HG03571 (cell line): Measurements from ENCODE around the gene GID4.

ENCODE experiments used
- ATAC-seq: cut with Tn5 transposase; IDR thresholded peaks from one replicate; pipeline ENCODE4 v1.9.1; 2021; ENCODE audit not compliant: unreplicated experiment

The GID4 gene

GRCh38 chr17:18042983-18043382, 3.8 kb downstream of the GID4 start:
- ATAC-seq, result no peak

DNA sequence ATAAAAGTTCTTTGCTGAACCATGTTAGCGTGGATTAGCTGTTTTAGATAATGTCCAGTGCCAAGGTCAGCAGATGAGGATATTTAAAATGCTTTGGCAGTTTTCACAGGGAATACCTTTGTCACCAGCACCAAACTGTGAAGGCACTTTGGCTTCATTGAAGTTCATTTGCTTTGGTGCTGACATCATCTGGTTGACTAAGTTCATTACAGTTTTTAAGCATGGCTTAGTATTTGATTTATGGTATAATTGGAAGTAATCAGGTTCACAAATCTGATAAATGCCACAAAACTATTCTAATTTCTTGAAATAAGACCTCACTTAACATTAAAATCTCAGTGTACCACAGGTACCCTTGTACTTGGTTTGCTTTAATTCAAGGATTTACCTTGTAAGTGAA, 4.3 kb downstream of the GID4 start:
- ATAC-seq, result no peak

- no peak for ATAC-seq
Measured at GRCh38 chr17:18044609-18045008, 5.4 kb downstream of the GID4 start.

DNA sequence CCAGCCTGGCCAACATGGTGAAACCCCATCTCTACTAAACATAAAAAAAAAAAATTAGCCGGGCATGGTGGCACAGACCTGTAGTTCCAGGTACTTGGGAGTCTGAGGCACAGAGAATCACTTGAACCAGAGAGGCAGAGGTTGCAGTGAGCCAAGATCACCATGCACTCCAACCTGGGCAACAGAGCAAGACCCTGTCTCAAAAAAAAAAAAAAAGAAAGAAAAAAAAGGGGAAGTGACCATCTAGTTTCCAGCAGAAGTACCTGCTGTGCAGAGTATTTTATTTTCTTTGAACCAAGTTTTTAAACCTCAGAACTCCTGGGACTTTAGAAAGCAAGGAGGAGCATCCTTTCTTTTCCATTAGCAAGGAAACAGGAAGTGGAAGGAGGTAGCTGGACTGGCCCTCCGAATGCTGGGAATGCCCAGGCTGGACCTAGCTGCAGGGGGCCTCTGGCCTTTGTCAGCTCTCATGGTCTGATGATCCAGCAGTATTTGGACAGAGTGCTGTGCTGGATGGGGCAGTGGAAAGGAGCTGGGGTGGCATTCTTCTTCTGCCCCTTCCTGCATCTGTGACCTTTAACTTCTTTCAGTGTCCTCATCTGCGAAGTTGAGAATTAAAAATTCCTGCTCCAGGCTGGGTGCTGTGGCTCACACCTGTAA, 6.6 kb downstream of the GID4 start:
- no peak for ATAC-seq

DNA sequence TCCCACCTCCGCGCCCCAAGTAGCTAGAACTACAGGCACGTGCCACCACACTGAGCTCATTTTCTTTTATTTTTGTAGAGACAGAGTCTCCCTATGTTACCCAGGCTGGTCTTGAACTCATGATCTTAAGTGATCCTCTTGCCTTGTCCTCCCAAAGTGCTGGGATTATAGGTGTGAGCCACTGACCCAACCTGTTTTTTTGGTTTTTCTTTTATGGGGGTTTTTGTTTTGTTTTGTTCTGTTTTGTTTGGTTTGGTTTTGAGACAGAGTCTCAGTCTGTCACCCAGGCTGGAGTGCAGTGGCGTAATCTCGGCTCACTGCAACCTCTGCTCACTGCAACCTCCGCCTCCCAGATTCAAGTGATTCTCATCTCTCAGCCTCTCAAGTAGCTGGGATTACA, 16.4 kb downstream of the GID4 start:
- no peak for ATAC-seq

DNA sequence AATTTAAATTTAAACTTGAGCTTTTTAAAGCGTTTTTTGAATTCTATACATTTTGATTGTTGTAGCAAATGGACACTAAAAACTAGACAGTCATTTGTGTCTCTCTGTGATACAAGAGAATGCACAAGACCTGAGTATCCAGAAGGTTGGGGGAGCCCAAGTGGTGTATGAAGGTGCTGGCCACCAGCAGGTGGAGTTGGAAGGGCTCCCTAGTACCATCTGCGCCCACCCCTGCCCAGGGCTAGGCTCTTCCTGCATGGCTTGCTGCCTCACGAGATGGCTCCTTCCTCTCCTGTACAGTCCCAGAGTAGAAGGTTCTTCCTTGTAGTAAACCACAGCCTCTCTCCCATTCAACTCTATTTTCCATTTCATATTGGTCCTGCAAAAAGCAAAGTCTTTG, 17.0 kb downstream of the GID4 start:
- no peak for ATAC-seq

- no peak for ATAC-seq
Measured at GRCh38 chr17:18059283-18059682, 20.1 kb downstream of the GID4 start.

DNA sequence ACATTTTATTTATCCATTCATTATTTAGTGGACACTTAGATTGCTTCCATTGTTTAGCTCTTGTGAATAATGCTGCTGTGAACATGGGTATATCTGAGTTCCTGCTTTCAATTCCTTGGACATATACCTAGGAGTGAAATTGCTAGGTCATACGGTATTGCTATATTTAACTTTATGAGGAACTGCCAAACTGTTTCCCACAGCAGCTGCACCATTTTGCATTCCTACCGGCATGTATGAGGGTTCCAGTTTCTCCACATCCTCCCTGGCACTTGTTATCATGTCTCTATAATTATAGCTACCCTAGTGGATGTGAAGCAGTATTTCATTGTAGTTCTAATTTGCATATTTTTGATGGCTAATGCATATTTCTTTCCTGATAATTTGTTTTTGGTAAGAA, 24.8 kb downstream of the GID4 start:
- no peak for ATAC-seq

- no peak for ATAC-seq
Measured at GRCh38 chr17:18065546-18065945, 26.3 kb downstream of the GID4 start.

- no peak for ATAC-seq
Measured at GRCh38 chr17:18066866-18067265, 27.7 kb downstream of the GID4 start.

DNA sequence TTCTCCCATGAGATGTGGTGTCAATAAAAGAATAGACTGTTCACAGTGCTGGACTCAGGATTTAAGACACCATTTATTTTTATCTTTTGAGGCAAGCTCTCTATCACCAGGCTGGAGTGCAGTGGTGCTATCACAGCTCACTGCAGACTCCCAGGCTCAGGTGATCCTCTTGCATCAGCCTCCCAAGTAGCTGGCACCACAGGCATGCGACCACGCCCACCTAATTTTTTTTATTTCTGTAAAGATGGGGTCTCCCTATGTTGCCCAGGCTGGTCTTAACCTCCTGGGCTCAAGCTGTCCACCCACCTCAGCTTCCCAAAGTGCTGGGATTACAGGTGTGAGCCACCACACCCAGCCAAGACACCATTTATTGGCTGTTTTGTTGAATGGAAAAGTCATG, 29.9 kb downstream of the GID4 start:
- no peak for ATAC-seq

- no peak for ATAC-seq
Measured at GRCh38 chr17:18070861-18071340, 31.7 kb downstream of the GID4 start.

- ATAC-seq, result no peak
Measured at GRCh38 chr17:18071751-18072150, 32.5 kb downstream of the GID4 start.

DNA sequence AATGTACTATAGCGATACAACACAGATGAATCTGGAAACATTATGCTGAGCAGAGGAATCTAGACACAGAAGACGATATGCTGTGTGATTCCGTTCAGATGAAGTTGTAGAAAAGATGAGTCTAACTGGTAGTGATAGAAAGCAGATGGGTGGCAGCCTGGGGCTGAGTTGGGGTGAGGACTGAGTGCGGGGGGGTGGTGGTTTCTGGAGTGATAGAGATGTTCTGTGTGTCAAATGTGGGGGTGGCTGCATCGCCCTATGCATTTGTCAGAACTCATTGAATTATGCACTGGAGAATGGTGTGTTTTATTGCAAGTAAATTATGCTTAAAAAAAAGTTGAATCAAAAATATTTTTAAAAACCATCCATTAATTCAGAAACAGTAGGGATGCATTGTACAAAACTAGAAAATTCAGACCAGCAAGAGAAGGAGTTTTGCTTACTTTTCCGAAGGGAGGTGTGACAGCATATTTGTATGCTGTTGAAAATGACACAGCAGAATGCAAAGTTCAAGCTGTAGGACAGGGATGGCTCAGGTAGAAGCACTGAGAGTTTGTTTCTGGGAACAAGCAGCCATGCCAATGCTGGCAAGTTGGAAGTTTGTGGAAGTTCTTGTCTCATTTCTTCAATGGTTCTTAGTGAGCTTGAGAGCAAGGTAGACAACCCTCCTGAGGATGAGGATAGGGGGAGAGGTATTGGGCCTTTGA, 35.5 kb downstream of the GID4 start:
- ATAC-seq, result no peak

DNA sequence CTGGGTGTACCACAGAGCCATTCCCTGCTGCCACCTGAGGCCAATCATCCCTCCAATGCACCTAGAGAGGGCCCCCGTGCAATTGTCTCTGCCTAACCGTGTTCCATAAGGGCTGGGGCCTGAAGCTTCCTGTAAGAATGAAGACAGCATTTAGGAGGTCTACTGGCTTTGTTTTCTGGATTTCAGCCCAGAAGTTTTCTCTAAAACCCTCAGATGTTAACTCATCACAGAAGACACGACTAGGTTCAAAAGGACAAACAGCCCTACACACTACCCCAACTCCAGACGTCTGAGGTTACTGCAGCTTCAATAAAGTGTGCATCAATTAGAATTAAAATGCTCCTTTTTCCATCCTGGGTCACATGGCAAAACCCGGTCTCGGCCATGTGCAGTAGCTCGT, 37.7 kb downstream of the GID4 start:
- ATAC-seq, result no peak

- ATAC-seq, result no peak
Measured at GRCh38 chr17:18079543-18079942, 40.3 kb downstream of the GID4 start.

DNA sequence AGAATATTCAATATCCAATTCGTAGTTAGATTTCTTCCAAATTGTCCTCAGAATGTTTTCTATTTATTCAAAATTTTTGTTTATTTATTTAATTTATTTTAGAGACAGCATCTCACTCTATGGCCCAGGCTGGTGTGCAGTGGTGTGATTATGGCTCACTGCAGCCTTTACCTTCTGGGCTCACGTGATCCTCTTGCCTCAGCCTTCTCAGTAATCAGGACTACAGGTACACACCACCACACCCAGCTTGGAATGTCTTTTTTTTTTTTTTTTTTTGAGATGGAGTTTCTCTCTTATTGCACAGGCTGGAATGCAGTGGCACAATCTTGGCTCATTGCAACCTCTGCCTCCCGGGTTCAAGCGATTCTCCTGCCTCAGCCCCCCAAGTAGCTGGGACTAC, 45.0 kb downstream of the GID4 start:
- no peak for ATAC-seq

DNA sequence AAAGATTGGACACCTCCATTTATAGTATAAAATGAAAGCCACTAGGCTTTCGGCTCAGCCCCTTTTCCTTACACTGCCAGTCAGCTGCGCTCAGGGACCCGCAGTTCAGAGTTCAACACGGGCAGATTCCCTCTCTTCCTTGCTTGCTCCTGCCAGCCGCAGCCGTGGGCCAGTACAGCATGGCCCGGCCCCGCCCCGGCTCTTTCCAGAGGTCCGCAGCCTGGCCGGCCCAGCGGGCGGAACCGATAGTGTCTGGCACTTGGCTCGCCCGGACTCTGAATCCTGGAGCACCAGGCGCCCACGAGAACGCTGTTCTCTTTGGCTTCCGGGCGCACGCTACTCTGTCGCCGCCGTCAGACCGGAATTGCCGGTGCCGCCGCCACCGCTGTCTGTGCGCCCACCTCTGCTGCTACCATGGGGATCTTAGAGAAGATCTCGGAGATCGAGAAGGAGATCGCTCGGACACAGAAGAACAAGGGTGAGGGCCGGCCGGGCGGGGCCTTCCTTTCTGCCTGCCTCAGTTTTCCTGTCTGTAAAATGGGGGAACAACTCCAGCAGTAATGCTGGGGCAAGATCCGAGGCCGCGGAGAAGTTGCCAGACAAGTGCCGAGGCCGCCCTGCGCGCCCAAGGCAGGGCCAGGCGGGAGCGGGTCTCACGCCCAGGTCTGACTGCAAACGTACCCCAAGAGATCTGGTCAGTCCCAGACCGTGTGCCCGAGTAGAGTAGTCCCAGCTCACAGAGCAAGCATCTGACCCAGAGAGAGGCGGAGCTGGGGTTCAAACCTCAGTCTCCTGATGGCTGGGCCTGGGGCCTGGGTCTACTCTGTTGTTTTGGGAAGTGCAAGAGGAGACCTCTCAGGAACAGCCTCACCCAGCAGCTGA, 48.6 kb downstream of the GID4 start, which contains the start of gene DRG2:
DRG2 (plus strand) TSS at position 339 of the 882 bp plus-strand sequence; CDS start at position 415, 76 bp downstream.
- ATAC-seq, result peak; percentile 82

DNA sequence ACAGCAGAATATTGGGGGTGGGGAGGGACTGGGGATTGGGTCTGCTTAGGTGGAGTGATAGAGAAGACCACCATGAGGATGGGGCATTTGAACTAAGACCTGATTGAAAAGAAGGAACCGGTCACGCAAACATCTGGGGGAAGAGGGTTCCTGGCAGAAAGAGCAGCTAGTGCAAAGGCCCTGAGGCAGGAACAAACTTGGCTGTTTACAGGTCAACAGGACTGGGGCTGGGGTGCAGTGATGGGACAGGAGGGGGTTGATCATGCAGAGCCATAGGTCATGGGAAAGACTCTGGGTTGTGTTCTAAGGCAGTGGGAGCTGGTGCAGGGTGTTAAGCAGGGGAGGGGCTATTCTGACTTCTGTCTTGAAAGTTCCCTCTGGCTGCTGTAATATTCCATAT, 50.4 kb downstream of the GID4 start:
- ATAC-seq, result no peak

DNA sequence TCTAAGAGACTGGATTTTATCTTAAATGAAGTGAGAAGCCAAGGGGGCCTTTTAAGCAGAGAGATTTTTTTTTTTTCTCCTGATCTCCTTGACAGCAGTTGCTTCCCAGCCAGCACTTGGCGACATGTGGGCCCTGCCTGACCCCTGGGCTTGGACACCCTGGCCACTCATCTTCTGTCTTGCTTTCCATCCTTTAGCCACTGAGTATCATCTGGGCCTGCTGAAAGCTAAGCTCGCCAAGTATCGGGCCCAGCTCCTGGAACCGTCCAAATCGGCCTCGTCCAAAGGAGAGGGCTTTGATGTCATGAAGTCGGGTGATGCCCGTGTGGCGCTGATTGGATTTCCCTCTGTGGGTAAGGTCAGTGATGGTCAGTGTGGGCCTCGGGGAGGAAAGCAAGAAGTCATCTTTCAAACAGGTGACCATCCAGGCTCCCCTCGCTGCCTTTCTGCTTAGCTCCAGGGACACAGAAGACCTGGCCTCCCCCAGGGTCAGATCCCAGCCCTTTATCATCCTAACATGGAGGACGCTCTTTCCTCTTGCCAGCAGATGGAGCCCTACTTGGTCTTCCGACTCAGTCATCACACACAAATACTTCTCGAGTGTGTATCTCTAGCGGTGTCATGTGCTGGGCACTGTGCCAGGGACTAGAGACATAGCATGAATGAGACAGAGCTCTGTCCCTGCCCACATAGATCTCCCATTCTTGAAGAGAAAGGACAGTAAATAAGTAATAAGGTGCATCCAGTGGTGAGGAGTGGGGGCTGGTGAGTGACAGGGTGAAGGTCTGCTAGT, 54.6 kb downstream of the GID4 start:
- ATAC-seq, result no peak

DNA sequence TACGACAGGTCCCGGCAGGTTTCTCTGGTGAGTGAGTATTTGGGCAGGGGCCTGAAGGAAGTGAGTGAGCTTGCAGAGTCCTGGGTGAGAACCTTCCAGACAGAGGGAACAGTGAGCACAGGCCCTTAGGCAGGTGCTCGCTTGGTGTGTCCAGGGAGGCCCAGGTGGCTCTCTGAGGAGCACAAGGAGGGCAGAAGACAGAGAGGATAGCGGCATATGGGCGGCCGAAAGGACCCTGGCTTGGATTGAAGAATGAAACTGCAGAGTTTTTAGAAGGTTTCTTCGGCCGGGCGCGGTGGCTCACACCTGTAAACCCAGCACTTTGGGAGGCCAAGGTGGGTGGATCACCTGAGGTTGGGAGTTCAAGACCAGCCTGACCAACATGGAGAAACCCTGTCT, 55.2 kb downstream of the GID4 start:
- no peak for ATAC-seq
